Neural progenitor cell (in vitro differentiated cells): ENCODE results near the gene GUCA2B. TPM values are rescaled to one million over a fixed set of nuclear protein-coding genes. Genes with fewer than 3 reads are reported as not detected.

ENCODE experiments used
- DNase-seq: peaks from one replicate; pipeline ENCODE4 v3.0.0-alpha.2; 2016; ENCODE audit warnings: low spot score
- H2AFZ ChIP-seq: fragments of 200-600 bp; sonication (generic); replicated peaks from 2 replicates; pipeline ENCODE4 v1.6.1; 2016; ENCODE audit warnings: antibody characterized with exemption
- H3F3A ChIP-seq: fragments of 200-600 bp; sonication (generic); 2 replicates; pipeline ENCODE4 v1.6.1; 2016; ENCODE audit warnings: antibody characterized with exemption, low read depth
- H3K27ac ChIP-seq: fragments of 200-600 bp; sonication (generic); 2 replicates; pipeline ENCODE4 v1.5.1; 2016; ENCODE audit warnings: mild to moderate bottlenecking
- H3K27me3 ChIP-seq: fragments of 200-600 bp; sonication (generic); 2 replicates; pipeline ENCODE4 v1.6.1; 2016; ENCODE audit warnings: mild to moderate bottlenecking, moderate library complexity
- H3K36me3 ChIP-seq: fragments of 200-600 bp; sonication (generic); 2 replicates; pipeline ENCODE4 v1.5.1; 2016
- H3K4me1 ChIP-seq: fragments of 200-600 bp; sonication (generic); 2 replicates; pipeline ENCODE4 v1.6.1; 2016; ENCODE audit warnings: mixed run types
- H3K4me2 ChIP-seq: fragments of 200-600 bp; sonication (generic); 2 replicates; pipeline ENCODE4 v1.6.1; 2016
- H3K4me3 ChIP-seq: fragments of 200-600 bp; sonication (generic); 2 replicates; pipeline ENCODE4 v1.5.1; 2016
- H3K79me2 ChIP-seq: fragments of 200-600 bp; sonication (generic); 2 replicates; pipeline ENCODE4 v1.6.1; 2016; ENCODE audit warnings: low read depth
- H3K9ac ChIP-seq: fragments of 200-600 bp; sonication (generic); 2 replicates; pipeline ENCODE4 v1.6.1; 2016
- H3K9me3 ChIP-seq: fragments of 200-600 bp; sonication (generic); 2 replicates; pipeline ENCODE4 v1.5.1; 2016; ENCODE audit warnings: low read depth
- H4K20me1 ChIP-seq: fragments of 200-600 bp; sonication (generic); 2 replicates; pipeline ENCODE4 v1.6.1; 2016; ENCODE audit warnings: low read depth
- H3K27ac Mint-ChIP-seq: 3 replicates; pipeline ENCODE4 v1.8.0; 2021; ENCODE audit warnings: mixed read lengths
- H3K27me3 Mint-ChIP-seq: 2 replicates; pipeline ENCODE4 v1.8.0; 2022; ENCODE audit warnings: low read depth, mild to moderate bottlenecking, inconsistent platforms, moderate library complexity, mixed read lengths; ENCODE audit not compliant: insufficient read depth
- H3K36me3 Mint-ChIP-seq: 3 replicates; pipeline ENCODE4 v1.8.0; 2021; ENCODE audit warnings: mixed read lengths
- H3K4me1 Mint-ChIP-seq: 3 replicates; pipeline ENCODE4 v1.8.0; 2021; ENCODE audit warnings: mixed read lengths
- H3K4me3 Mint-ChIP-seq: 3 replicates; pipeline ENCODE4 v1.8.0; 2021; ENCODE audit warnings: mild to moderate bottlenecking, moderate library complexity, mixed read lengths
- H3K9me3 Mint-ChIP-seq: 3 replicates; pipeline ENCODE4 v1.8.0; 2020; ENCODE audit warnings: mixed read lengths
- EZH2 ChIP-seq: fragments of 200-600 bp; sonication (generic); IDR thresholded peaks from 2 replicates; pipeline ENCODE4 v1.6.1; 2017; ENCODE audit warnings: antibody characterized with exemption, mild to moderate bottlenecking, moderate library complexity
- EZH2phosphoT487 ChIP-seq: fragments of 200-600 bp; sonication (generic); IDR thresholded peaks from 2 replicates; pipeline ENCODE4 v1.6.1; 2017; ENCODE audit warnings: antibody characterized with exemption
- total RNA-seq: library from RNA; depleted of rRNA; stranded (reverse); fragments of >200 nt; gene quantifications from 2 replicates; pipeline ENCODE4 v1.2.3, GENCODE V29; 2015; ENCODE audit warnings: low replicate concordance
- TF ChIP-seq, protein P1 (sequence below): fragments of 200-600 bp; sonication (generic); IDR thresholded peaks from 2 replicates; pipeline ENCODE4 v1.5.1; 2017; ENCODE audit warnings: antibody characterized with exemption, mild to moderate bottlenecking

GUCA2B gene
- total RNA-seq, 1 donor from 2014 or later = not detected

DNA sequence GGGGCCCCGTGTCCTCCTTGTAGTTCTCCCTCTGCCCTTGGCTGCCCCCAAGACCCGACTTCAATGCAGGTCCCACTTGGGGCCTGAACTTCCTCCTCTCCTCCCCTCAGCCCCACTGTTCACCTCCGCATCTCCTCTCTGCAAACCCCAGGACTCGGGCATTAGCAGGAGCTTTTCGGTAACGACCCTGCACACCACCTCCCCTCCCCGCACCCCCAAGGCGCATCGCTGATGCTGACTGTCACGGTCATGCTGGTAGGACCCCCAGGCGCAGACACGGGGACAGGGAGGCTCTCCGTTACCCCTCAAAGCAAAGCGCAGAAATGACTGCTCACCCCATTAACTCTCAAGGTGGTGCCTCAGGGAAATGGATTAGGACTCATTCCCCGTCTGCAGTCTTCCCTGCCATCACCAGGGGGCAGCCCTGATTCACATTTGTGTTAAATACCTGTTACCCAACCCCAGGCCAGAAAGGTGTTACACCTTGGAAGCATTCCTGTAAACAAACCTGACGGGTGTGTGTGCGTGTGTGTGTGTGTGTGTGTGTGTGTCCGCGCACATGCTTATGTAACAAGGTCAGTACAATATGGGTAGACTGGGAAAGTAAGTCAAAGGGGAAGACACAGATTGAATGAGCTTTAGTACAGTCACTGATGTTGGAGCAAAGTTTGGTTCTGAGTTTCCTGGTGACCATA lies 6.4 kb upstream of the GUCA2B start:
- Histone ChIP-seq H3K9me3 (no peaks in the 10 kb centered on the region), H2AFZ (peak overlapping the region; percentile 51), H3K4me2 (no peak overlapping the region), H4K20me1 (no peaks in the 10 kb centered on the region), H3F3A (no peaks in the 10 kb centered on the region), H3K79me2 (no peaks in the 10 kb centered on the region), H3K27me3 (no peaks in the 10 kb centered on the region), H3K9ac (no peak overlapping the region), H3K36me3 (no peaks in the 10 kb centered on the region), H3K4me3 (no peak overlapping the region), H3K27ac (no peak overlapping the region), H3K4me1 (no peaks in the 10 kb centered on the region)
- H3K9me3 Mint-ChIP-seq = no peaks in the 10 kb centered on the region
- no peak overlapping the region for H3K27ac Mint-ChIP-seq
- H3K36me3 Mint-ChIP-seq = no peaks in the 10 kb centered on the region
- H3K4me1 Mint-ChIP-seq = peaks cover 13% of the 10 kb centered on the region
- H3K27me3 Mint-ChIP-seq = peaks cover 2% of the 10 kb centered on the region
- peak; percentile 78 for DNase-seq
- TF ChIP-seq EZH2 = no peak
- TF ChIP-seq, protein P1, sequence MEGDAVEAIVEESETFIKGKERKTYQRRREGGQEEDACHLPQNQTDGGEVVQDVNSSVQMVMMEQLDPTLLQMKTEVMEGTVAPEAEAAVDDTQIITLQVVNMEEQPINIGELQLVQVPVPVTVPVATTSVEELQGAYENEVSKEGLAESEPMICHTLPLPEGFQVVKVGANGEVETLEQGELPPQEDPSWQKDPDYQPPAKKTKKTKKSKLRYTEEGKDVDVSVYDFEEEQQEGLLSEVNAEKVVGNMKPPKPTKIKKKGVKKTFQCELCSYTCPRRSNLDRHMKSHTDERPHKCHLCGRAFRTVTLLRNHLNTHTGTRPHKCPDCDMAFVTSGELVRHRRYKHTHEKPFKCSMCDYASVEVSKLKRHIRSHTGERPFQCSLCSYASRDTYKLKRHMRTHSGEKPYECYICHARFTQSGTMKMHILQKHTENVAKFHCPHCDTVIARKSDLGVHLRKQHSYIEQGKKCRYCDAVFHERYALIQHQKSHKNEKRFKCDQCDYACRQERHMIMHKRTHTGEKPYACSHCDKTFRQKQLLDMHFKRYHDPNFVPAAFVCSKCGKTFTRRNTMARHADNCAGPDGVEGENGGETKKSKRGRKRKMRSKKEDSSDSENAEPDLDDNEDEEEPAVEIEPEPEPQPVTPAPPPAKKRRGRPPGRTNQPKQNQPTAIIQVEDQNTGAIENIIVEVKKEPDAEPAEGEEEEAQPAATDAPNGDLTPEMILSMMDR = peak; percentile 86
- no peak overlapping the region for H3K4me3 Mint-ChIP-seq

DNA sequence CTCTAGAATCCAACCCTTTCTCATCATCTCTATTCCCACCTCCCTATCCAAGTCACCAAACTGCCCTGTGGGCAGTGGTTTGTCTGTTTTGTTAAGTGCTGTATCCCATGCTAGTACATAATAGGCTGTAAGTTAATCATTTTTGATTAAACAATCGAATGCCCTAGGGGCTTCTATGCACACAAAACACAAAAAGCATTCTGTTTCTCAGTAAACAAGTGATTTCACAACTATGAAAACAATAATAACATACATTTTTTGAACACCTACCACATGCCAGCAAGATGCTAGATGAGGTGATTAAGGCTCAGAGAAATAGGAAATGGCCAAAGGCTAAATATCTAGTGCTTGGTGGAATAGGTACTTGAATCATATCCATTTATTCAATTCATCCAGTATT lies 5.0 kb upstream of the GUCA2B start:
- H3K9me3 ChIP-seq = no peaks in the 10 kb centered on the region
- no peak for DNase-seq
- H3K9ac ChIP-seq = no peak overlapping the region
- H3K27me3 ChIP-seq = no peaks in the 10 kb centered on the region
- H2AFZ ChIP-seq = no peak overlapping the region
- no peak overlapping the region for H3K4me2 ChIP-seq
- no peak overlapping the region for H3K27ac ChIP-seq
- peaks cover 13% of the 10 kb centered on the region for H3K4me1 Mint-ChIP-seq
- no peaks in the 10 kb centered on the region for H3F3A ChIP-seq
- H3K4me1 ChIP-seq = no peaks in the 10 kb centered on the region
- H3K9me3 Mint-ChIP-seq = no peaks in the 10 kb centered on the region
- H3K4me3 Mint-ChIP-seq = no peak overlapping the region
- no peak overlapping the region for H3K27ac Mint-ChIP-seq
- no peak overlapping the region for H3K4me3 ChIP-seq
- TF ChIP-seq EZH2 (no peak), EZH2phosphoT487 (no peak)
- TF ChIP-seq, protein P1 = no peak
- H3K36me3 Mint-ChIP-seq = no peaks in the 10 kb centered on the region
- H3K36me3 ChIP-seq = no peaks in the 10 kb centered on the region
- H4K20me1 ChIP-seq = no peaks in the 10 kb centered on the region
- peaks cover 5% of the 10 kb centered on the region for H3K27me3 Mint-ChIP-seq
- no peaks in the 10 kb centered on the region for H3K79me2 ChIP-seq

DNA sequence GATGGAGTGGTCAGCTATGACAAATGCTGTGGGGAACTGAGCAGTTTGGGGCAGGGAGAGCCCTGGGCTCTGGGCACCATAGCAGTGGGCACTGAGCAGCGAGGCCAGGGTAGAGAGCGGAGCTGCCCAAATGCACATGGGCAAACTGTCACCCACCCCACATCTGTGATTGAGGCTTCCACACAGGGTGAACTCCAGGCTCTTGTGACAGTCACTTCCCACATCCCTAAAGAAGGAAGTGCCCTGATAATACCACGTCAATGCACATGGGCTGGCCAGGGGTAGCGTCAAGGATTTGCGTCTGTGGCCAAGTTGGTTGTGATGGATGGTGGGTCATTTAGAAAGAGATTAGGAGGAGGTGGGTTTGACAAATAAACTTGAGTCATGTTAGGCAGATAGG lies 2.6 kb upstream of the GUCA2B start:
- Histone ChIP-seq H3K27ac (no peak overlapping the region), H3K4me1 (no peaks in the 10 kb centered on the region), H3K27me3 (no peaks in the 10 kb centered on the region), H3K4me3 (no peak overlapping the region), H2AFZ (no peak overlapping the region), H4K20me1 (no peaks in the 10 kb centered on the region), H3K9me3 (no peaks in the 10 kb centered on the region), H3K79me2 (no peaks in the 10 kb centered on the region), H3K4me2 (no peak overlapping the region), H3F3A (no peaks in the 10 kb centered on the region), H3K36me3 (no peaks in the 10 kb centered on the region), H3K9ac (no peak overlapping the region)
- H3K4me3 Mint-ChIP-seq = no peak overlapping the region
- H3K36me3 Mint-ChIP-seq = no peaks in the 10 kb centered on the region
- no peak overlapping the region for H3K27ac Mint-ChIP-seq
- no peak for DNase-seq
- H3K27me3 Mint-ChIP-seq = peaks cover 5% of the 10 kb centered on the region
- TF ChIP-seq EZH2 (no peak), EZH2phosphoT487 (no peak)
- TF ChIP-seq, protein P1 = no peak
- H3K9me3 Mint-ChIP-seq = no peaks in the 10 kb centered on the region
- H3K4me1 Mint-ChIP-seq = no peaks in the 10 kb centered on the region
